Activated CD4-positive, alpha-beta T cell treated with anti-CD3 and anti-CD28 coated beads, Interleukin-2, amount 50 U/mL, for 4 hours (primary cell): ENCODE data around the gene LPAR5.
"Not testable (repeated sequence)": the region's sequence is repeated elsewhere in the genome, so short reads cannot be mapped to it uniquely, and the experiment has no call there.

ENCODE experiments used
- DNase-seq, 2 experiments: peaks; one replicate each; pipeline ENCODE4 v3.0.0-alpha.2; 2020

LPAR5 gene

GRCh38 chr12:6605421-6606330 lies 30.1 kb downstream of the LPAR5 start:
- DNase-seq = peak; percentile 49 to 54

DNA sequence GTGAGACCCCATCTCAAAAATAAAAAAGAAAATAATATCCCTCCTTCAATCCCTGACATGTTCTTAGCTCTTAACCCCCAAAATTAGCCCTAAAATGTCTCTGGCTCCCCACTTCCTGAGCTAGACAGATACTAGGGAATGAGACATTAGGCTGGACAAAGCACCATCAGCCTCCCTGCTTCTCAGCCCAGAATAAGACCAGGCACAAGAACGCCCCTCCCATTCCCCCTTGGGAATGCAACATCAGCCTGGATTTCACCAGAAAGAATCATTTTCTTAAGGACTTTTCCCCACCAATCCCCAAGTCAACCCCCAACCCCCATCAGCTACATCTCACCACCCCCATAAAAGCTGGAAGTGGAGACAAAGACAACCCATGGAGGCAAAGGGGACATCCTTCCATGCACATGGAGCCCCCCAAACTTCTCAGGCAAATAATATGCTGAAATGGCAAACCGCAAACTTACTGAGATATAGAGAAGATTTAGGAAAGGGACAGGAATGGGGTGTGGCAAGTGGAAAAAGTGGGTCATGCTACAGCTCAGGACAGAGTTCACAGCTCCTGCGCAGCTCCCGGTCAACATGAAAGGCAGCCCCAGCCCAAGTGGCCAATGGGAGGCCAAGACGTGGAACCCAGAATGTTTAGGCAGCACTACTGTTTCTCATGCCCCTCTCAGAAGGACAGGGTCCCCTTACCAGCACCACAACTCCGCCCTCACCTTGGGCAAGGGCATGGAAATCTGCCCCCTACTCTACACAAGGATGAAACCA lies 31.3 kb downstream of the LPAR5 start:
- DNase-seq = no peak

- no peak for DNase-seq
These were observed 32.6 kb downstream of the LPAR5 start for GRCh38 chr12:6603095-6603567.

DNA sequence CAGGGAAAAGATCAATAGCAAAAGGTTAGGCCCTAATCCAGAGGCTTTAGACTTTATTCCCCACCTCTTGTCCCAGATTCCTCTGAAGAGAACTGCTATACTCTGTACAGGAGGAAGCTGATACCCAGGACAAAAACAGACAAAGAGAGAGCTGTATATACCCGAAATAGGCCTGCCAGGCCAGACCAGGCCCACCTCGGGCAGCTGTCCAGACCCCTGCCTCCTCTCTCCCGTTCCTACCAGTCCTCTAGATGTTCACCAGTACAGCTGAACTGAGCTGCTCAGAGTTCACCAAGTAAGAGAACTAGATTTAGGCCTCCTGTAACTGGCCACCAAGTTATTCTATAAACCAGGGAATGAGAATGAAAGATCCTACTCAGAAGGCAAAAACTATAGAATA lies 33.2 kb downstream of the LPAR5 start:
- DNase-seq = no peak

- not testable (repeated sequence) for DNase-seq
These were observed 40.1 kb downstream of the LPAR5 start for GRCh38 chr12:6595673-6596072.

DNA sequence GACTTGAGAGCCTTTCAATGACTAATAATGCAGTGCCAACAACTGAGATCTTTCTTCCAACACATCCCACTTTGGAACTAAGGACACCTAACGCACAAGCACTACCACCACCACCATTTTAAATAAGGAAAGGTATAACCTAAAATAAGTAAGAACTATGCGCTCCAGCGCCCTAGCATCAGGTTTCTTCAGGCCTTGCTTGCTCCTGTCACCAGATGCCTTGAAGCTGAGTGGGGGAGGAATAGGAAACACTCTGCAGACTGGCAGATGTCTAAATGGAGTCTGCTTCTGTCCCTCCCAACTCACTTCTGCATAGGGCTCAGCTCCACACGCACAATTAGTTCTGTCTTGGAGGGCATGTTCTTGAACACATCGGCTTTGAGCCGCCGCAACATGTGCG lies 43.7 kb downstream of the LPAR5 start:
- DNase-seq = no peak

DNA sequence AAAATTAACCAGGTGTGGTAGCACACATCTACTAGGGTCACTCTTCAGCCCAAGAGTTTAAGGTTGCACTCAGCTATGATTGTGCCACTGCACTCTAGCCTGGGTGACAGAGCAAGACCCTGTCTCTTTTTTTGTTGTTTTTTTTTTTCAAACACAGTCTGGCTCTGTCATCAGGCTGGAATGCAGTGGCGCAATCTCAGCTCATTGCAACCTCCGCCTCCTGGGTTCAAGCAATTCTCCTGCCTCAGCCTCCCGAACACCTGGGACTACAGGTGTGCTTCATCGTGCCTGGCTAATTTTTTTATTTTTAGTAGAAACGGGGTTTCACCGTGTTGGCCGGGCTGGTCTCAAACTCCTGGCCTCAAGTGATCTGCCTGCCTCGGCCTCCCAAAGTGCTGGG lies 49.2 kb downstream of the LPAR5 start:
- not testable (repeated sequence) for DNase-seq

GRCh38 chr12:6584293-6584692 lies 51.5 kb downstream of the LPAR5 start:
- no peak for DNase-seq

DNA sequence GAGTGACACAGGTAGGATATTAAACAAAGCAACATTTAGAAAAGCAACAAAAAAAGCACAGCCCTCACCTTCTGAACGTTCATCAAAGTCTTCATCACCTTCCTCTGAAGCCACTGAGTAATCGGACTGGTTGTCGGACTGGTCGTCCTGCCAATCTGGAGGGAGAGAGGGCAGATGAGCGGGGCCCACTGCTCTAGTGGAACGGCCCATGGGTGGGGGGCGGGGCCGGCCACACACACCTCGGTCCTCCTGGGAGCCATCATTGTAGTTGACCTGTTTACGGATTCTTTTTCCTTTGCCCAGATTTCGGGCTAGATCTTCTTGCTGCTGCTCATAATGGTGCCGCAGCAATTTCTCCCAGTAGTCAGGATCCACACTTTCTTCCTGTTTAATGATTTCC lies 52.8 kb downstream of the LPAR5 start:
- no peak for DNase-seq

- no peak for DNase-seq
These were observed 53.6 kb downstream of the LPAR5 start for GRCh38 chr12:6582196-6582595.

DNA sequence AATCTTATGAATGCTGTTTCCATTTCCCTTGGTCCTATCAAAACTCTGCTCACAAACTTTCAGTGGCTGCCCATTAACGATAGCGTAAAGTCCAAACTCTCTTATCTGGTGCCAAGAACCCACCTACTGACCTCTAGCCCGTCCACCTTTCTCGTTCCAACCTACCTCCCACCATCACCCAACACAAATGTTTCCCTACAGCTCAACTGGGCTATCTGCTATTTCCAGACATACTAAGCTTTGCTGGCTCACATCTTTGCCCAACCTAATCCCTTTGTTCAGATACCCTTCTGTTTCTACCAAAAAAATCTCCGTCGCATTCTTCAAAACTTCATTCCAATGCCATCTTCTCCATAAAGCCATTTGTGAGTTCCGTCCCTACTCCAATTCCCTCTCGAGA lies 60.1 kb downstream of the LPAR5 start:
- DNase-seq = no peak

DNA sequence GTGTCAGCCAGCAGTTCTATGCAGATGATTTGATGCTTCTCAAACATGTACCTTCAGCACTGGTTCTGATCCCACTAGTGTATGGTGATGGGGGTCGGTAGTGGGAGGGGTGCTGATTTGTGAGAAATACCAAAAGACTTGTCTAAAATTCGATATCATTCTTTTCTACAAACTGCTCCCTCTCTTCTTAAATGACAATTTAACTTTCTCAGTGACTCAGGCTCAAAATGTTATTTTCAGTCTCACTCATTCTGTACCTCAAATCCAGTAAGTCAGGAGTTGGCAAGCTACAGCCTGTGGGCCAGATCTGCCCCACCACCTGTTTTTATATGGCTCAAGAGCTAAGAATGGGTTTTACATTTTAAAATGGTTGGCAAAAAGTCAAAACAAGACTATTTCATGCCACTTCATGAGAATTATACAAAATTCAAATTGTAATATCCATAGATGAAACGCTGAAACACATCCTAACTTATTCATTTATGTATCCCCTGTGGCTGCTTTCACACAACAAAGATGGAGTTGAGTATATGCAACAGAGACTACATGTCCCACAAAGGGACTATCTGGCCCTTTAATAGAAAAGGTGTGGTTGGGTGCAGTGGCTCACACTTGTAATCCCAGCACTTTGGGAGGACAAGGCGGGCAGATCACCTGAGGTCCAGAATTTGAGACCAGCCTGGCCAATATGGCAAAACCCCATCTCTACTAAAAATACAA lies 61.0 kb downstream of the LPAR5 start:
- DNase-seq = no peak

- DNase-seq = no peak
These were observed 62.8 kb downstream of the LPAR5 start for GRCh38 chr12:6573001-6573400.

GRCh38 chr12:6570264-6570887 lies 65.4 kb downstream of the LPAR5 start:
- DNase-seq = peak in 1 of 2 experiments; percentile 13

- no peak for DNase-seq
These were observed 66.0 kb downstream of the LPAR5 start for GRCh38 chr12:6569786-6570185.

- no peak for DNase-seq
These were observed 66.4 kb downstream of the LPAR5 start for GRCh38 chr12:6569312-6569711.
